ENCODE data around the gene CNTN1. TPM values are rescaled to one million over a fixed set of nuclear protein-coding genes. Genes with fewer than 3 reads are reported as not detected.

The CNTN1 gene
- total RNA-seq, 3 donors from 2014 or later, result not detected

- no peak for ATAC-seq
- Mint-ChIP-seq H3K4me3 (no peak overlapping the region), H3K27me3 (ENCODE audit: low read depth) (no peaks in the 10 kb centered on the region), H3K9me3 (peaks cover 7% of the 10 kb centered on the region), H3K36me3 (ENCODE audit: insufficient read depth) (no peaks in the 10 kb centered on the region), H3K4me1 (ENCODE audit: low read depth) (no peaks in the 10 kb centered on the region)
- no peak for DNase-seq
Measured at GRCh38 chr12:40681148-40681547, 11.1 kb upstream of the CNTN1 start.

- Mint-ChIP-seq H3K4me3 (no peak overlapping the region), H3K9me3 (no peaks in the 10 kb centered on the region), H3K4me1 (ENCODE audit: low read depth) (no peaks in the 10 kb centered on the region), H3K27me3 (ENCODE audit: low read depth) (no peaks in the 10 kb centered on the region), H3K36me3 (ENCODE audit: insufficient read depth) (no peaks in the 10 kb centered on the region)
- DNase-seq, result no peak
- ATAC-seq, result no peak
Measured at GRCh38 chr12:40684986-40685385, 7.3 kb upstream of the CNTN1 start.

- Mint-ChIP-seq H3K9me3 (no peaks in the 10 kb centered on the region), H3K36me3 (ENCODE audit: insufficient read depth) (no peaks in the 10 kb centered on the region), H3K27me3 (ENCODE audit: low read depth) (peaks cover 12% of the 10 kb centered on the region), H3K4me1 (ENCODE audit: low read depth) (no peaks in the 10 kb centered on the region), H3K4me3 (no peak overlapping the region)
- DNase-seq, result no peak
- no peak for ATAC-seq
Measured at GRCh38 chr12:40688085-40688725, 4.0 kb upstream of the CNTN1 start.

GRCh38 chr12:40689576-40689975 lies 2.7 kb upstream of the CNTN1 start:
- H3K27me3 Mint-ChIP-seq (ENCODE audit: low read depth), result peaks cover 21% of the 10 kb centered on the region
- H3K9me3 Mint-ChIP-seq, result no peaks in the 10 kb centered on the region
- H3K4me3 Mint-ChIP-seq, result no peak overlapping the region
- ATAC-seq (no peak), DNase-seq (no peak)
- H3K4me1 Mint-ChIP-seq (ENCODE audit: low read depth), result no peaks in the 10 kb centered on the region
- no peaks in the 10 kb centered on the region for H3K36me3 Mint-ChIP-seq (ENCODE audit: insufficient read depth)

GRCh38 chr12:40692765-40693206 lies 547 bp downstream of the CNTN1 start:
- no peak overlapping the region for H3K4me3 Mint-ChIP-seq
- ATAC-seq (no peak), DNase-seq (no peak)
- H3K36me3 Mint-ChIP-seq (ENCODE audit: insufficient read depth), result no peaks in the 10 kb centered on the region
- H3K9me3 Mint-ChIP-seq, result no peaks in the 10 kb centered on the region
- H3K4me1 Mint-ChIP-seq (ENCODE audit: low read depth), result no peaks in the 10 kb centered on the region
- peaks cover 21% of the 10 kb centered on the region for H3K27me3 Mint-ChIP-seq (ENCODE audit: low read depth)

- H3K27me3 Mint-ChIP-seq (ENCODE audit: low read depth), result peaks cover 21% of the 10 kb centered on the region
- no peak overlapping the region for H3K4me3 Mint-ChIP-seq
- H3K4me1 Mint-ChIP-seq (ENCODE audit: low read depth), result no peaks in the 10 kb centered on the region
- H3K36me3 Mint-ChIP-seq (ENCODE audit: insufficient read depth), result no peaks in the 10 kb centered on the region
- no peaks in the 10 kb centered on the region for H3K9me3 Mint-ChIP-seq
- no peak for ATAC-seq
- no peak for DNase-seq
Measured at GRCh38 chr12:40693207-40693821, 1.1 kb downstream of the CNTN1 start.

- Mint-ChIP-seq H3K27me3 (ENCODE audit: low read depth) (peaks cover 13% of the 10 kb centered on the region), H3K4me3 (no peak overlapping the region), H3K36me3 (ENCODE audit: insufficient read depth) (no peaks in the 10 kb centered on the region), H3K4me1 (ENCODE audit: low read depth) (no peaks in the 10 kb centered on the region), H3K9me3 (peaks cover 5% of the 10 kb centered on the region)
- no peak for DNase-seq
- no peak for ATAC-seq
Measured at GRCh38 chr12:40697566-40698259, 5.5 kb downstream of the CNTN1 start.

- H3K36me3 Mint-ChIP-seq (ENCODE audit: insufficient read depth), result no peaks in the 10 kb centered on the region
- no peak for DNase-seq
- ATAC-seq, result no peak
- H3K9me3 Mint-ChIP-seq, result peaks cover 5% of the 10 kb centered on the region
- H3K4me1 Mint-ChIP-seq (ENCODE audit: low read depth), result no peaks in the 10 kb centered on the region
- H3K4me3 Mint-ChIP-seq, result no peak overlapping the region
- no peaks in the 10 kb centered on the region for H3K27me3 Mint-ChIP-seq (ENCODE audit: low read depth)
Measured at GRCh38 chr12:40701756-40702155, 9.5 kb downstream of the CNTN1 start.

- no peak for DNase-seq
- Mint-ChIP-seq H3K4me3 (no peak overlapping the region), H3K9me3 (no peaks in the 10 kb centered on the region), H3K27me3 (ENCODE audit: low read depth) (no peaks in the 10 kb centered on the region), H3K4me1 (ENCODE audit: low read depth) (no peaks in the 10 kb centered on the region), H3K36me3 (ENCODE audit: insufficient read depth) (no peaks in the 10 kb centered on the region)
- ATAC-seq, result no peak
Measured at GRCh38 chr12:40711121-40711520, 18.9 kb downstream of the CNTN1 start.

- no peaks in the 10 kb centered on the region for H3K4me1 Mint-ChIP-seq (ENCODE audit: low read depth)
- DNase-seq (no peak), ATAC-seq (no peak)
- H3K4me3 Mint-ChIP-seq, result no peak overlapping the region
- H3K27me3 Mint-ChIP-seq (ENCODE audit: low read depth), result no peaks in the 10 kb centered on the region
- H3K36me3 Mint-ChIP-seq (ENCODE audit: insufficient read depth), result no peaks in the 10 kb centered on the region
- H3K9me3 Mint-ChIP-seq, result no peaks in the 10 kb centered on the region
Measured at GRCh38 chr12:40714636-40715035, 22.4 kb downstream of the CNTN1 start.

- Mint-ChIP-seq H3K36me3 (ENCODE audit: insufficient read depth) (no peaks in the 10 kb centered on the region), H3K27me3 (ENCODE audit: low read depth) (no peaks in the 10 kb centered on the region), H3K4me3 (no peak overlapping the region), H3K4me1 (ENCODE audit: low read depth) (no peaks in the 10 kb centered on the region), H3K9me3 (no peaks in the 10 kb centered on the region)
- DNase-seq, result no peak
- ATAC-seq, result no peak
Measured at GRCh38 chr12:40716037-40716436, 23.8 kb downstream of the CNTN1 start.

- ATAC-seq (no peak), DNase-seq (no peak)
- Mint-ChIP-seq H3K9me3 (no peaks in the 10 kb centered on the region), H3K4me3 (no peak overlapping the region), H3K4me1 (ENCODE audit: low read depth) (no peaks in the 10 kb centered on the region), H3K27me3 (ENCODE audit: low read depth) (no peaks in the 10 kb centered on the region), H3K36me3 (ENCODE audit: insufficient read depth) (no peaks in the 10 kb centered on the region)
Measured at GRCh38 chr12:40717576-40717975, 25.3 kb downstream of the CNTN1 start.

GRCh38 chr12:40718878-40719372 lies 26.7 kb downstream of the CNTN1 start:
- no peaks in the 10 kb centered on the region for H3K4me1 Mint-ChIP-seq (ENCODE audit: low read depth)
- H3K9me3 Mint-ChIP-seq, result no peaks in the 10 kb centered on the region
- H3K36me3 Mint-ChIP-seq (ENCODE audit: insufficient read depth), result no peaks in the 10 kb centered on the region
- no peak for ATAC-seq
- H3K4me3 Mint-ChIP-seq, result no peak overlapping the region
- H3K27me3 Mint-ChIP-seq (ENCODE audit: low read depth), result no peaks in the 10 kb centered on the region
- DNase-seq, result no peak

GRCh38 chr12:40723001-40723400 lies 30.8 kb downstream of the CNTN1 start:
- DNase-seq (no peak), ATAC-seq (no peak)
- Mint-ChIP-seq H3K4me1 (ENCODE audit: low read depth) (no peaks in the 10 kb centered on the region), H3K4me3 (no peak overlapping the region), H3K36me3 (ENCODE audit: insufficient read depth) (no peaks in the 10 kb centered on the region), H3K27me3 (ENCODE audit: low read depth) (no peaks in the 10 kb centered on the region), H3K9me3 (no peaks in the 10 kb centered on the region)

GRCh38 chr12:40726366-40726765 lies 34.1 kb downstream of the CNTN1 start:
- Mint-ChIP-seq H3K36me3 (ENCODE audit: insufficient read depth) (no peaks in the 10 kb centered on the region), H3K4me1 (ENCODE audit: low read depth) (no peaks in the 10 kb centered on the region), H3K4me3 (no peak overlapping the region), H3K27me3 (ENCODE audit: low read depth) (no peaks in the 10 kb centered on the region), H3K9me3 (peaks cover 3% of the 10 kb centered on the region)
- no peak for DNase-seq
- ATAC-seq, result no peak
